ENCODE results near the gene CHRDL2. TPM values are rescaled to one million over a fixed set of nuclear protein-coding genes. Genes with fewer than 3 reads are reported as not detected.

The CHRDL2 gene
- total and polyA plus RNA-seq, 2 donors (not counting 1 experiment from before 2014, with no cell fraction given) = 0.24 TPM; not detected in 1

DNA sequence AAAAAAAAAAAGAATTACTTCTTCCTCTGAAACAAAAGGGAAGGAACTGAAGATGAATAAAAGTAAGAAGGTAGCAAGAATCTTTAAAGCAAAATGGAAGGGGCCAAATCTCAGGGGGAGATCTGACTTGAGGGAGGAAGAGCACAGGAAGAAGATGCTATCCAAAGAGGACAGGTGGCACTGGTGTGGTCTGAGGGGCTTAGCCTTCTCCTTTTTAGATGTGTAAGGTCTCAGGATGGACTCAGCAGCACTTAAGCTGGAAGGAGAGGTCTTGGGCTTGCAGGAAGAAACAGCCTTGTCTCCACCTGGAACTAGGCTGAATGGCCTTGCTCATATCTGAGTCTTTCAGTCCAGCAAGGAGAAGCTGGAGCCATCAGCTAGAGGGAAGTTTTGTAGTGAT, 12.4 kb upstream of the CHRDL2 start:
- Histone ChIP-seq H4K20me1 (ENCODE audit: control insufficient read depth, insufficient read depth, low read length, poor library complexity, severe bottlenecking) (no peaks in the 10 kb centered on the region), H3K79me2 (ENCODE audit: control insufficient read depth, insufficient read depth, low read length) (peaks cover 35% of the 10 kb centered on the region), H2AFZ (ENCODE audit: insufficient read depth, low read depth, low read length, poor library complexity, severe bottlenecking) (no peak overlapping the region), H3K27ac (ENCODE audit: low read length in 2 of 2) (no peak overlapping the region), H3K9me3 (ENCODE audit: control extremely low read depth in 1 of 3, control insufficient read depth in 2 of 3, insufficient read depth in 1 of 3, low read length in 2 of 3) (no peaks in the 10 kb centered on the region), H3K36me3 (replicated peaks in 1 of 2; ENCODE audit: control extremely low read depth in 1 of 2, control insufficient read depth in 1 of 2, extremely low read depth in 1 of 2, insufficient read depth in 2 of 2, low read length in 1 of 2) (no peaks in the 10 kb centered on the region), H3K27me3 (replicated peaks in 1 of 4; ENCODE audit: control extremely low read depth in 1 of 4, control insufficient read depth in 3 of 4, insufficient read depth in 4 of 4, low read length in 3 of 4) (peaks cover 0 to 12% (median 0%) of the 10 kb centered on the region in 4 experiments), H3K9ac (ENCODE audit: low read length) (no peak overlapping the region), H3K4me1 (ENCODE audit: control insufficient read depth in 2 of 2, insufficient read depth in 2 of 2, low read length in 2 of 2) (peaks cover 9 to 11% of the 10 kb centered on the region in 2 donors), H3K4me3 (ENCODE audit: control extremely low read depth in 1 of 5, extremely low read depth in 1 of 5, insufficient read depth in 1 of 5, low read depth in 2 of 5, low read length in 4 of 5) (no peak overlapping the region), H3K4me2 (replicated peaks; ENCODE audit: low read depth, low read length, poor library complexity, severe bottlenecking) (no peak overlapping the region)
- ATAC-seq (ENCODE audit: low read depth) (no peak), DNase-seq (no peak)
- Mint-ChIP-seq H3K27ac (no peak overlapping the region), H3K4me1 (peaks cover 15% of the 10 kb centered on the region), H3K9me3 (ENCODE audit: insufficient read depth) (no peaks in the 10 kb centered on the region), H3K27me3 (peaks cover 12% of the 10 kb centered on the region), H3K4me3 (no peak overlapping the region)
- CTCF ChIA-PET = interaction anchor here (0.8 kb wide), 1 partner anchor 16 kb away, joined by 3 read pairs; no protein-coding TSS in a partner anchor
- intact Hi-C loops (cut with micrococcal nuclease) = no loop called here
- TF ChIP-seq, protein P1, sequence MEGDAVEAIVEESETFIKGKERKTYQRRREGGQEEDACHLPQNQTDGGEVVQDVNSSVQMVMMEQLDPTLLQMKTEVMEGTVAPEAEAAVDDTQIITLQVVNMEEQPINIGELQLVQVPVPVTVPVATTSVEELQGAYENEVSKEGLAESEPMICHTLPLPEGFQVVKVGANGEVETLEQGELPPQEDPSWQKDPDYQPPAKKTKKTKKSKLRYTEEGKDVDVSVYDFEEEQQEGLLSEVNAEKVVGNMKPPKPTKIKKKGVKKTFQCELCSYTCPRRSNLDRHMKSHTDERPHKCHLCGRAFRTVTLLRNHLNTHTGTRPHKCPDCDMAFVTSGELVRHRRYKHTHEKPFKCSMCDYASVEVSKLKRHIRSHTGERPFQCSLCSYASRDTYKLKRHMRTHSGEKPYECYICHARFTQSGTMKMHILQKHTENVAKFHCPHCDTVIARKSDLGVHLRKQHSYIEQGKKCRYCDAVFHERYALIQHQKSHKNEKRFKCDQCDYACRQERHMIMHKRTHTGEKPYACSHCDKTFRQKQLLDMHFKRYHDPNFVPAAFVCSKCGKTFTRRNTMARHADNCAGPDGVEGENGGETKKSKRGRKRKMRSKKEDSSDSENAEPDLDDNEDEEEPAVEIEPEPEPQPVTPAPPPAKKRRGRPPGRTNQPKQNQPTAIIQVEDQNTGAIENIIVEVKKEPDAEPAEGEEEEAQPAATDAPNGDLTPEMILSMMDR (IDR thresholded peaks at IDR 0.05) = no peak
- no peak for TF ChIP-seq EZH2 (IDR thresholded peaks at IDR 0.05; ENCODE audit: borderline replicate concordance, insufficient read depth, low read depth, low read length, poor library complexity, severe bottlenecking)
- POLR2A ChIA-PET = interaction anchor here (0.5 kb wide), 1 partner anchor 33 kb away, joined by 7 read pairs; no protein-coding TSS in a partner anchor

DNA sequence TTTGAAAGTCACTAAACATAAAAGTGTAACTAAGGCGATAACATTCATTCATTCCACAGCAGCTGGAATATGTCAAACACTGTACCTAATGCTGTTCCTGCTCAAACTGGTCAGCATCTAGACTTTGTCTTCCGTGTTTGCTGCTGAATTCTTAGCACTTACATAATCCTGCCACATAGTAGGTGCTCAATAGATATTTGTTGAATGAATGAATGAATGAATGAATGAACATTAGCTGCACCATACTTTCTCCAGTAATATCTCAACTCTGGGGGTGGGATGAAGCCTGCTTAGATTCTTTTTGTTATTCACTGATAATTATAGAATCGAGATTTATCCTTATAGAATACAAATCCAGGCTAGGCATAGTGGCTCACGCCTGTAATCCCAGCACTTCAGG, 10.8 kb upstream of the CHRDL2 start:
- intact Hi-C loops (cut with micrococcal nuclease) = no loop called here
- Histone ChIP-seq H2AFZ (ENCODE audit: insufficient read depth, low read depth, low read length, poor library complexity, severe bottlenecking) (no peak overlapping the region), H3K4me3 (ENCODE audit: control extremely low read depth in 1 of 5, extremely low read depth in 1 of 5, insufficient read depth in 1 of 5, low read depth in 2 of 5, low read length in 4 of 5) (no peak overlapping the region), H3K9ac (ENCODE audit: low read length) (no peak overlapping the region), H3K27ac (ENCODE audit: low read length in 2 of 2) (no peak overlapping the region), H3K9me3 (ENCODE audit: control extremely low read depth in 1 of 3, control insufficient read depth in 2 of 3, insufficient read depth in 1 of 3, low read length in 2 of 3) (no peaks in the 10 kb centered on the region), H3K4me1 (ENCODE audit: control insufficient read depth in 2 of 2, insufficient read depth in 2 of 2, low read length in 2 of 2) (no peaks in the 10 kb centered on the region), H3K79me2 (ENCODE audit: control insufficient read depth, insufficient read depth, low read length) (peaks cover 21% of the 10 kb centered on the region), H4K20me1 (ENCODE audit: control insufficient read depth, insufficient read depth, low read length, poor library complexity, severe bottlenecking) (no peaks in the 10 kb centered on the region), H3K4me2 (replicated peaks; ENCODE audit: low read depth, low read length, poor library complexity, severe bottlenecking) (no peak overlapping the region), H3K36me3 (replicated peaks in 1 of 2; ENCODE audit: control extremely low read depth in 1 of 2, control insufficient read depth in 1 of 2, extremely low read depth in 1 of 2, insufficient read depth in 2 of 2, low read length in 1 of 2) (no peaks in the 10 kb centered on the region), H3K27me3 (replicated peaks in 1 of 4; ENCODE audit: control extremely low read depth in 1 of 4, control insufficient read depth in 3 of 4, insufficient read depth in 4 of 4, low read length in 3 of 4) (peaks cover 0 to 19% (median 3%) of the 10 kb centered on the region in 4 experiments)
- ATAC-seq (ENCODE audit: low read depth) (no peak), DNase-seq (no peak)
- no peak for TF ChIP-seq EZH2 (IDR thresholded peaks at IDR 0.05; ENCODE audit: borderline replicate concordance, insufficient read depth, low read depth, low read length, poor library complexity, severe bottlenecking)
- TF ChIP-seq, protein P1 (IDR thresholded peaks at IDR 0.05) = no peak
- ChIA-PET CTCF (interaction anchor here (0.6 to 0.9 kb wide), 3 partner anchors 12 to 707 kb away, joined by 3 to 4 read pairs (median 3); no protein-coding TSS in a partner anchor), POLR2A (no interaction called here)
- WGBS (ENCODE audit: insufficient coverage) = no CpG with 5 or more reads among the region's 4 CpGs
- peaks cover 21% of the 10 kb centered on the region for H3K27me3 Mint-ChIP-seq
- H3K4me3 Mint-ChIP-seq = no peak overlapping the region
- H3K4me1 Mint-ChIP-seq = peaks cover 2% of the 10 kb centered on the region
- no peaks in the 10 kb centered on the region for H3K9me3 Mint-ChIP-seq (ENCODE audit: insufficient read depth)
- H3K27ac Mint-ChIP-seq = no peak overlapping the region
